Activated B cell treated with CpG ODN at 0.5 μM for 24 hours (primary cell): ENCODE results near the gene BRF1. TPM values are rescaled to one million over a fixed set of nuclear protein-coding genes. Genes with fewer than 3 reads are reported as not detected.

Experiments used
- ATAC-seq: fragments of 200-7000 bp; cut with Tn5 transposase; one replicate; pipeline ENCODE4 v1.10.0; 2021; ENCODE audit warnings: low read depth, mild to moderate bottlenecking, moderate library complexity
- CTCF ChIA-PET: fragments of 350-600 bp; sonication (Branson Sonifier 250); formaldehyde crosslinking; loops from one replicate; lab custom pipeline; 2021; ENCODE audit warnings: antibody characterized with exemption; lab: Charles Lee
- POLR2A ChIA-PET: fragments of 350-600 bp; sonication (Branson Sonifier 250); formaldehyde crosslinking; loops from one replicate; lab custom pipeline; 2021; ENCODE audit warnings: antibody characterized with exemption; lab: Charles Lee
- DNase-seq: peaks from one replicate; pipeline ENCODE4 v3.0.0; 2022
- H3K27ac Mint-ChIP-seq: one replicate; pipeline ENCODE4 v1.8.0; 2020; ENCODE audit warnings: mixed read lengths
- H3K27me3 Mint-ChIP-seq: one replicate; pipeline ENCODE4 v1.8.0; 2021; ENCODE audit warnings: mixed read lengths
- H3K36me3 Mint-ChIP-seq: one replicate; pipeline ENCODE4 v1.8.0; 2021; ENCODE audit warnings: low read depth, mixed read lengths
- H3K4me1 Mint-ChIP-seq: one replicate; pipeline ENCODE4 v1.8.0; 2021; ENCODE audit warnings: mixed read lengths
- H3K4me3 Mint-ChIP-seq: one replicate; pipeline ENCODE4 v1.8.0; 2020; ENCODE audit warnings: mild to moderate bottlenecking, mixed read lengths
- H3K9me3 Mint-ChIP-seq: one replicate; pipeline ENCODE4 v1.8.0; 2020; ENCODE audit warnings: mixed read lengths
- intact Hi-C: fragments of 100-400 bp; cut with micrococcal nuclease; formaldehyde crosslinking; loops from one replicate; pipeline ENCODE4 v1.15.1; 2024
- total RNA-seq: library from RNA; stranded (reverse); gene quantifications from 2 replicates; pipeline ENCODE4 v1.2.3, GENCODE V29; 2022
- TF ChIP-seq, protein P1 (sequence below): fragments of 200-600 bp; IDR thresholded peaks from one replicate; pipeline ENCODE4 v1.8.0; 2022; ENCODE audit warnings: antibody characterized with exemption, mild to moderate bottlenecking

The BRF1 gene
- total RNA-seq, 1 donor from 2014 or later: 32.8 TPM

DNA sequence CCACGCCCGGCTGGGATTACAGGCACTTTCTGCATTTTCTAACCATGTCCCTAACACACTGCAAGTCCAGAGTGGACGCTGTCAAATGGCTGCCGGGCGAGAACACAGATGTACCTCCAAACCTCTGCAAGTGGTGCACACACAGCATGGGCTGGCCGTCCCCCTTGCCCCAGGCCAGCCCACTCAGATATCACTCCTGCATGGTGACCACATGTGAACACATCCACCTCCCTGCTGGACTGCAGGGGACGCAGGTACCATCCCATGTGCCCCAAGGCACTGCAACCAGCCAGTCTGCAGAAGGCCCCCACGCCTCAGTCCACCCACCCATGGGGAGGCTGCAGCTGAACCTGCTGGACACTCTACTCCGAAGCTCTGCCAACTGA lies 14.0 kb downstream of the BRF1 start:
- intact Hi-C loops: no loop called here
- ATAC-seq: no peak
- CTCF ChIA-PET: no interaction called here
- Mint-ChIP-seq H3K9me3 (no peaks in the 10 kb centered on the region), H3K27ac (no peak overlapping the region), H3K4me3 (no peak overlapping the region), H3K27me3 (no peaks in the 10 kb centered on the region), H3K36me3 (peaks cover 16% of the 10 kb centered on the region), H3K4me1 (peaks cover 30% of the 10 kb centered on the region)
- no peak for DNase-seq
- POLR2A ChIA-PET: no interaction called here
- TF ChIP-seq, protein P1, sequence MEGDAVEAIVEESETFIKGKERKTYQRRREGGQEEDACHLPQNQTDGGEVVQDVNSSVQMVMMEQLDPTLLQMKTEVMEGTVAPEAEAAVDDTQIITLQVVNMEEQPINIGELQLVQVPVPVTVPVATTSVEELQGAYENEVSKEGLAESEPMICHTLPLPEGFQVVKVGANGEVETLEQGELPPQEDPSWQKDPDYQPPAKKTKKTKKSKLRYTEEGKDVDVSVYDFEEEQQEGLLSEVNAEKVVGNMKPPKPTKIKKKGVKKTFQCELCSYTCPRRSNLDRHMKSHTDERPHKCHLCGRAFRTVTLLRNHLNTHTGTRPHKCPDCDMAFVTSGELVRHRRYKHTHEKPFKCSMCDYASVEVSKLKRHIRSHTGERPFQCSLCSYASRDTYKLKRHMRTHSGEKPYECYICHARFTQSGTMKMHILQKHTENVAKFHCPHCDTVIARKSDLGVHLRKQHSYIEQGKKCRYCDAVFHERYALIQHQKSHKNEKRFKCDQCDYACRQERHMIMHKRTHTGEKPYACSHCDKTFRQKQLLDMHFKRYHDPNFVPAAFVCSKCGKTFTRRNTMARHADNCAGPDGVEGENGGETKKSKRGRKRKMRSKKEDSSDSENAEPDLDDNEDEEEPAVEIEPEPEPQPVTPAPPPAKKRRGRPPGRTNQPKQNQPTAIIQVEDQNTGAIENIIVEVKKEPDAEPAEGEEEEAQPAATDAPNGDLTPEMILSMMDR: no peak

GRCh38 chr14:105285174-105285573 lies 15.6 kb downstream of the BRF1 start:
- TF ChIP-seq, protein P1: no peak
- ChIA-PET POLR2A (no interaction called here), CTCF (no interaction called here)
- intact Hi-C loops: no loop called here
- no peak for ATAC-seq
- Mint-ChIP-seq H3K4me1 (peaks cover 16% of the 10 kb centered on the region), H3K27me3 (no peaks in the 10 kb centered on the region), H3K9me3 (no peaks in the 10 kb centered on the region), H3K4me3 (no peak overlapping the region), H3K36me3 (peaks cover 16% of the 10 kb centered on the region), H3K27ac (no peak overlapping the region)
- DNase-seq: no peak

GRCh38 chr14:105283899-105284298 lies 16.9 kb downstream of the BRF1 start:
- ATAC-seq: no peak

DNA sequence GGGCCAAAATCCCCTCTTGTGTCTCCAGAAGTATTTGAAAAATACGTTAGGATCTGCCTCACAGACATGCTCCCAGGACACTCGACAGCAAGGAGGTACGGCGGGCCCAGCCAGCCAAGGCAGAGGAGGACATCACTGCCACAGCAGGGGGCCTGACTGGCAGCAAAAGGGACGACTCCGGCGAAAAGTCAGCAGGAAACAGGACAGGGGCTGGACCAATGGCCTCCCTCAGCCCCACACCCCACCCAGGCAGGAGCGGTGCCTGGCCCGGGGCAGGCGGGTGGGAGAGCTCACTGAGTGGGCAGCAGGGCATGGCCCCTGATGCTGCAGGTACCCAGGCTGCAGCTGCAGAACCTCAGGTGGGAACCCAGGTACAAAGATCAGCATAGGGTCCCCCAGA lies 17.8 kb downstream of the BRF1 start:
- ChIA-PET POLR2A (no interaction called here), CTCF (interaction anchor here (1.1 kb wide), 1 partner anchor 114 kb away, joined by 3 read pairs; no protein-coding TSS in a partner anchor)
- Mint-ChIP-seq H3K4me1 (peaks cover 14% of the 10 kb centered on the region), H3K4me3 (no peak overlapping the region), H3K9me3 (no peaks in the 10 kb centered on the region), H3K36me3 (peaks cover 16% of the 10 kb centered on the region), H3K27ac (no peak overlapping the region), H3K27me3 (no peaks in the 10 kb centered on the region)
- DNase-seq: no peak
- intact Hi-C loops: loop anchor here (5.0 kb wide), 1 partner anchor 81 kb away; no protein-coding TSS in a partner anchor
- TF ChIP-seq, protein P1: no peak
- no peak for ATAC-seq

More at GRCh38 chr14:105283899-105284298, 16.9 kb downstream of the BRF1 start:
- H3K9me3 Mint-ChIP-seq: no peaks in the 10 kb centered on the region
- peaks cover 14% of the 10 kb centered on the region for H3K4me1 Mint-ChIP-seq
- CTCF ChIA-PET: interaction anchor here (1.1 kb wide), 1 partner anchor 115 kb away, joined by 3 read pairs; no protein-coding TSS in a partner anchor
- DNase-seq: no peak
- peaks cover 16% of the 10 kb centered on the region for H3K36me3 Mint-ChIP-seq
- no peak overlapping the region for H3K4me3 Mint-ChIP-seq
- H3K27ac Mint-ChIP-seq: no peak overlapping the region
- POLR2A ChIA-PET: no interaction called here
- intact Hi-C loops: loop anchor here (5.0 kb wide), 1 partner anchor 82 kb away; no protein-coding TSS in a partner anchor
- H3K27me3 Mint-ChIP-seq: no peaks in the 10 kb centered on the region
- TF ChIP-seq, protein P1: no peak

DNA sequence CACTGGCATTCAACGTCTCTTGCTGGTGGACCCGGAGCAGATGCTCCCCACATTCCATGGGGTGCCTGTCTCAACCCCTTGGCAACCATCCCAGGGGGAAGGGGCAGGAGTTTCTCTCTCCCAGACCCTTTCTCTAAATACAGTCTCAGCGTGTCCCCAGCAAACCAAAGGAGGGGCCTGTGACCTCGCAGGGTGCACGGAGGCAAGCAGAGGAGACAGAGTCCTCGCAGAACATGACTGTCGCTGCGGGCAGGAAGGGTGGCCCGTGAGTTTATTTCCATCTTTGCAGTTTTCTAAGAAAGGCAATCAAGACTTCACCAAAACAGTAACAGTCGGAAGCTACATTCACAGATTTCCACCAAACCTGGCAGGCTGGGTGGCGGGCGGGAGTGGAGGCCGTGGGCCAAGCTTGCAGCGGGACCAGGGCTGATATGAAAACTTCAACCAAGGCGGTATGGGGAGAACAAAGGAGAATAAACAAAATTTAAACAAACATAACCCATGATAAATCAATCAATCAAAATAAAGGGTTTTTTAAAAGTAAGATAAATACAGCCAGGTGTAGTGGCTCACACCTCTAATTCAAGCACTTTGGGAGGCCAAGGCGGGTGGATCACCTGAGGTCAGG lies 18.6 kb downstream of the BRF1 start:
- Mint-ChIP-seq H3K27ac (no peak overlapping the region), H3K36me3 (peaks cover 16% of the 10 kb centered on the region), H3K27me3 (no peaks in the 10 kb centered on the region), H3K9me3 (no peaks in the 10 kb centered on the region), H3K4me1 (peaks cover 14% of the 10 kb centered on the region), H3K4me3 (no peak overlapping the region)
- CTCF ChIA-PET: interaction anchor here (1.3 kb wide), 1 partner anchor 11 kb away, joined by 3 read pairs; no protein-coding TSS in a partner anchor
- DNase-seq (no peak), ATAC-seq (no peak)
- POLR2A ChIA-PET: interaction anchor here (0.7 kb wide), 1 partner anchor 160 kb away, joined by 3 read pairs; no protein-coding TSS in a partner anchor
- intact Hi-C loops: loop anchor here (5.0 kb wide), 1 partner anchor 80 kb away; no protein-coding TSS in a partner anchor
- TF ChIP-seq, protein P1: no peak
